ENCODE results near the gene REL. TPM values are rescaled to one million over a fixed set of nuclear protein-coding genes. Genes with fewer than 3 reads are reported as not detected.

REL gene
- total and polyA plus RNA-seq, 9 of the 15 experiments (the other 6 are each of a cell fraction or from before 2014, with no cell fraction given), result 0.63 to 8.6 (median 6.3) TPM

DNA sequence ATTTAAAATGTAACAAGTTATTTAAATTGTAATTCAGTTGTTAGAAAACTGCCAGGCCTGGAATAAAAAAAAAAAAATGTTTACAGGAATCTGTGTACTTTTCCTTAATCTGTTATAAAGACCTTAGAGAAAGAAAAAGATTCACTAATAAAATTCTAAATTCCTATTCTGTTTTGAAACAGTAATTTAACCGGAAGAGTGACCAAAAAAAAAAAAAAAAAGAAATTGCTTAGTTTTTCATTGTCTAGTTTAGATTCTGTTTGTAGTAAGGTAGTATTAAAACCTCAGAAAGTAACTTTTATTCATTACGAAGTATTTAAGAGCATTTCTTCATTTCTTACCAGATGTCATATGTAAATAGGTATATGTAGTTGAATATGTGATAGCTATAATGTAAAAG lies 2.5 kb downstream of the REL start:
- in situ Hi-C loops (cut with MboI), result no loop called here
- DNase-seq (ENCODE audit: extremely low read depth in 1 of 4, low spot score in 3 of 4) (no peak), FAIRE-seq (no peak), ATAC-seq (no peak)
- ChIA-PET POLR2A (interaction anchor here (0.6 kb wide), 1 partner anchor 712 kb away, joined by 3 read pairs; no protein-coding TSS in a partner anchor), CTCF (ENCODE audit: low intra/inter-chr PET ratio) (interaction anchor here (0.6 kb wide), 1 partner anchor 90 kb away, joined by 5 read pairs; no protein-coding TSS in a partner anchor)
- no peak overlapping the region for H2AFZ ChIP-seq (ENCODE audit: low read depth, low read length)
- 0% methylated on average over 2 of the region's 2 CpGs for WGBS (ENCODE audit: insufficient coverage, low coverage, missing lambda C conversion rate)
- peaks cover 76% of the 10 kb centered on the region for H3K79me2 ChIP-seq (ENCODE audit: control insufficient read depth, insufficient read depth, low read length)
- no TSS peak for BruUV-seq (replicated peaks)
- peaks cover 5 to 8% of the 10 kb centered on the region in 2 experiments; a peak in 2 of 5 replicates for H3K4me1 ChIP-seq (replicated peaks in 1 of 2; ENCODE audit: control insufficient read depth in 2 of 2, insufficient read depth in 2 of 2, low read length in 2 of 2)
- intact Hi-C loops (cut with micrococcal nuclease), result loop anchor here (1.0 to 10.0 kb wide), 3 partner anchors 77 to 291 kb away; no protein-coding TSS in a partner anchor
- H4K20me1 ChIP-seq (replicated peaks; ENCODE audit: control insufficient read depth, insufficient read depth, low read length), result no peaks in the 10 kb centered on the region
- no peaks in the 10 kb centered on the region for H3K27me3 ChIP-seq (ENCODE audit: control insufficient read depth in 2 of 2, insufficient read depth in 2 of 2, low read length in 2 of 2)
- H3K4me3 ChIP-seq, result peak overlapping the region; percentile 86
- no peaks in the 10 kb centered on the region for H3K9me3 ChIP-seq (replicated peaks; ENCODE audit: control insufficient read depth, insufficient read depth, low read depth, low read length)
- H3K4me2 ChIP-seq (ENCODE audit: insufficient read depth, low read length), result peak overlapping the region; percentile 83; the same call in 1 of the 2 replicates
- peak overlapping the region; percentile 86; the same call in 2 of the 3 replicates for H3K27ac ChIP-seq (ENCODE audit: extremely low read depth, low read depth, low read length)
- TF ChIP-seq TAF9B (IDR thresholded peaks at IDR 0.05; ENCODE audit: partially characterized antibody), result peak; percentile 5
- TF ChIP-seq, protein P1, sequence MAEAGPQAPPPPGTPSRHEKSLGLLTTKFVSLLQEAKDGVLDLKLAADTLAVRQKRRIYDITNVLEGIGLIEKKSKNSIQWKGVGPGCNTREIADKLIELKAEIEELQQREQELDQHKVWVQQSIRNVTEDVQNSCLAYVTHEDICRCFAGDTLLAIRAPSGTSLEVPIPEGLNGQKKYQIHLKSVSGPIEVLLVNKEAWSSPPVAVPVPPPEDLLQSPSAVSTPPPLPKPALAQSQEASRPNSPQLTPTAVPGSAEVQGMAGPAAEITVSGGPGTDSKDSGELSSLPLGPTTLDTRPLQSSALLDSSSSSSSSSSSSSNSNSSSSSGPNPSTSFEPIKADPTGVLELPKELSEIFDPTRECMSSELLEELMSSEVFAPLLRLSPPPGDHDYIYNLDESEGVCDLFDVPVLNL (CRISPR knock-in tag; IDR thresholded peaks at IDR 0.05; ENCODE audit: low read depth), result no peak
- H3K9ac ChIP-seq (ENCODE audit: insufficient read depth in 1 of 2, low read depth in 2 of 2, low read length in 2 of 2), result peak overlapping the region; percentile 33 to 66; a peak in 3 of 4 replicates
- H3K36me3 ChIP-seq (ENCODE audit: control insufficient read depth, insufficient read depth, low read length), result no peaks in the 10 kb centered on the region
- H3K9me1 ChIP-seq (ENCODE audit: control insufficient read depth, insufficient read depth, low read length), result no peaks in the 10 kb centered on the region

DNA sequence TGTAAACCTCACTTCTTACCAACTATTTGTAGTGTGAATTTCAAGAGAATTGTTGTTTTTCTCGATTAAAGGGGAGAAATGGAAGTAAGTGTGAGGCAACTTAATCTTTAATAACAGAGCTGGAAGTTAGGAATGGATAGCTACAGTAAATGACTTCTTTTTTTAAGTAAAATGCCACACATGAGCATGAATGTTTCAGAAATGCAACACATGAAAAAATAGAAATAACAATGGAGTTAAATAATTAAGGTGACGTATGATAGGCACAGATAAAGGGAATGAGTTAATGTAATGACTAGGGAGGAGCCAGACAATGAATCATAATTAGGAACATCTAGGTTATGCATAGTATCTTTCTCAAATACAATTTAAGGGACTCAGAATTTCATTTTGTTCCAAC lies 3.4 kb downstream of the REL start:
- Histone ChIP-seq H3K9ac (ENCODE audit: insufficient read depth in 1 of 2, low read depth in 2 of 2, low read length in 2 of 2) (peak overlapping the region in 1 of 2 experiments; percentile 66; a peak in 2 of 4 replicates), H3K9me1 (ENCODE audit: control insufficient read depth, insufficient read depth, low read length) (no peaks in the 10 kb centered on the region), H3K27me3 (ENCODE audit: control insufficient read depth in 2 of 2, insufficient read depth in 2 of 2, low read length in 2 of 2) (no peaks in the 10 kb centered on the region), H3K4me2 (ENCODE audit: insufficient read depth, low read length) (peak overlapping the region; percentile 24), H3K27ac (ENCODE audit: extremely low read depth, low read depth, low read length) (peak overlapping the region; percentile 86; the same call in 2 of the 3 replicates), H2AFZ (ENCODE audit: low read depth, low read length) (peak overlapping the region; percentile 2; the same call in 1 of the 2 replicates), H3K9me3 (replicated peaks; ENCODE audit: control insufficient read depth, insufficient read depth, low read depth, low read length) (no peaks in the 10 kb centered on the region), H3K4me1 (replicated peaks in 1 of 2; ENCODE audit: control insufficient read depth in 2 of 2, insufficient read depth in 2 of 2, low read length in 2 of 2) (peaks cover 5 to 8% of the 10 kb centered on the region in 2 experiments; a peak in 2 of 5 replicates), H3K79me2 (ENCODE audit: control insufficient read depth, insufficient read depth, low read length) (peaks cover 80% of the 10 kb centered on the region), H4K20me1 (replicated peaks; ENCODE audit: control insufficient read depth, insufficient read depth, low read length) (no peaks in the 10 kb centered on the region), H3K4me3 (no peak overlapping the region), H3K36me3 (ENCODE audit: control insufficient read depth, insufficient read depth, low read length) (no peaks in the 10 kb centered on the region)
- CTCF ChIA-PET (ENCODE audit: low intra/inter-chr PET ratio), result no interaction called here
- intact Hi-C loops (cut with micrococcal nuclease) (loop anchor here (10.0 kb wide), 2 partner anchors 110 to 290 kb away; no protein-coding TSS in a partner anchor), in situ Hi-C loops (cut with MboI) (no loop called here)
- peak in 1 of 4 experiments; percentile 24 for DNase-seq (ENCODE audit: extremely low read depth in 1 of 4, low spot score in 3 of 4)
- 5% methylated on average over 2 of the region's 2 CpGs for WGBS (ENCODE audit: insufficient coverage, low coverage, missing lambda C conversion rate)
- POLR2A ChIA-PET, result interaction anchor here (0.9 kb wide), 1 partner anchor 96 kb away, joined by 3 read pairs; no protein-coding TSS in a partner anchor
- TSS peak; percentile 7 for BruUV-seq (replicated peaks)
- 0 out of 3 replicates have a peak, but pooled peaks have one; percentile 9 for ATAC-seq
- no peak for FAIRE-seq
- TF ChIP-seq DACH1 (IDR thresholded peaks at IDR 0.05; ENCODE audit: partially characterized antibody), result peak; percentile 77
- TF ChIP-seq, protein P2, sequence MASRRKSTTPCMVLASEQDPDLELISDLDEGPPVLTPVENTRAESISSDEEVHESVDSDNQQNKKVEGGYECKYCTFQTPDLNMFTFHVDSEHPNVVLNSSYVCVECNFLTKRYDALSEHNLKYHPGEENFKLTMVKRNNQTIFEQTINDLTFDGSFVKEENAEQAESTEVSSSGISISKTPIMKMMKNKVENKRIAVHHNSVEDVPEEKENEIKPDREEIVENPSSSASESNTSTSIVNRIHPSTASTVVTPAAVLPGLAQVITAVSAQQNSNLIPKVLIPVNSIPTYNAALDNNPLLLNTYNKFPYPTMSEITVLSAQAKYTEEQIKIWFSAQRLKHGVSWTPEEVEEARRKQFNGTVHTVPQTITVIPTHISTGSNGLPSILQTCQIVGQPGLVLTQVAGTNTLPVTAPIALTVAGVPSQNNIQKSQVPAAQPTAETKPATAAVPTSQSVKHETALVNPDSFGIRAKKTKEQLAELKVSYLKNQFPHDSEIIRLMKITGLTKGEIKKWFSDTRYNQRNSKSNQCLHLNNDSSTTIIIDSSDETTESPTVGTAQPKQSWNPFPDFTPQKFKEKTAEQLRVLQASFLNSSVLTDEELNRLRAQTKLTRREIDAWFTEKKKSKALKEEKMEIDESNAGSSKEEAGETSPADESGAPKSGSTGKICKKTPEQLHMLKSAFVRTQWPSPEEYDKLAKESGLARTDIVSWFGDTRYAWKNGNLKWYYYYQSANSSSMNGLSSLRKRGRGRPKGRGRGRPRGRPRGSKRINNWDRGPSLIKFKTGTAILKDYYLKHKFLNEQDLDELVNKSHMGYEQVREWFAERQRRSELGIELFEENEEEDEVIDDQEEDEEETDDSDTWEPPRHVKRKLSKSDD (conservative IDR thresholded peaks at IDR 0.05; ENCODE audit: low read length), result no peak
- TF ChIP-seq MEIS2 (IDR thresholded peaks at IDR 0.05; ENCODE audit: partially characterized antibody), result peak; percentile 48
